ENCODE data around the gene KLHL12. TPM values are rescaled to one million over a fixed set of nuclear protein-coding genes. Genes with fewer than 3 reads are reported as not detected.

The KLHL12 gene
- polyA plus RNA-seq, 1 donor from 2014 or later: 62.8 TPM

- Histone ChIP-seq H3K9me2 (ENCODE audit: insufficient read depth, low read length) (no peaks in the 10 kb centered on the region), H4K20me1 (ENCODE audit: insufficient read depth) (no peaks in the 10 kb centered on the region), H3K36me3 (ENCODE audit: insufficient read depth, low read length) (peaks cover 27% of the 10 kb centered on the region), H3K4me3 (ENCODE audit: low read length) (no peak overlapping the region), H3K27me3 (ENCODE audit: insufficient read depth, low read depth, low read length) (no peaks in the 10 kb centered on the region), H3K27ac (ENCODE audit: low read length) (no peak overlapping the region), H3K9me3 (ENCODE audit: low read length) (no peaks in the 10 kb centered on the region), H3K4me2 (ENCODE audit: low read length) (no peak overlapping the region), H3K9ac (ENCODE audit: low read length) (no peak overlapping the region), H3K79me2 (replicated peaks; ENCODE audit: insufficient read depth, low read length) (no peaks in the 10 kb centered on the region), H3F3A (ENCODE audit: insufficient read depth, low read length, poor library complexity, severe bottlenecking) (no peaks in the 10 kb centered on the region), H2AFZ (ENCODE audit: low read depth, low read length) (no peak overlapping the region)
- TF ChIP-seq EZH2 (IDR thresholded peaks at IDR 0.05; ENCODE audit: borderline replicate concordance, insufficient read depth, low read length, poor library complexity, severe bottlenecking) (no peak), SMC3 (conservative IDR thresholded peaks at IDR 0.05; ENCODE audit: poor library complexity) (no peak), TAF1 (IDR thresholded peaks at IDR 0.05; ENCODE audit: low read depth) (no peak), MXI1 (conservative IDR thresholded peaks at IDR 0.05; ENCODE audit: poor library complexity, severe bottlenecking) (no peak), EP300 (conservative IDR thresholded peaks at IDR 0.05; ENCODE audit: poor library complexity, severe bottlenecking) (no peak), RAD21 (conservative IDR thresholded peaks at IDR 0.05) (no peak), POLR2AphosphoS5 (IDR thresholded peaks at IDR 0.05) (no peak)
- TF ChIP-seq, protein P1, sequence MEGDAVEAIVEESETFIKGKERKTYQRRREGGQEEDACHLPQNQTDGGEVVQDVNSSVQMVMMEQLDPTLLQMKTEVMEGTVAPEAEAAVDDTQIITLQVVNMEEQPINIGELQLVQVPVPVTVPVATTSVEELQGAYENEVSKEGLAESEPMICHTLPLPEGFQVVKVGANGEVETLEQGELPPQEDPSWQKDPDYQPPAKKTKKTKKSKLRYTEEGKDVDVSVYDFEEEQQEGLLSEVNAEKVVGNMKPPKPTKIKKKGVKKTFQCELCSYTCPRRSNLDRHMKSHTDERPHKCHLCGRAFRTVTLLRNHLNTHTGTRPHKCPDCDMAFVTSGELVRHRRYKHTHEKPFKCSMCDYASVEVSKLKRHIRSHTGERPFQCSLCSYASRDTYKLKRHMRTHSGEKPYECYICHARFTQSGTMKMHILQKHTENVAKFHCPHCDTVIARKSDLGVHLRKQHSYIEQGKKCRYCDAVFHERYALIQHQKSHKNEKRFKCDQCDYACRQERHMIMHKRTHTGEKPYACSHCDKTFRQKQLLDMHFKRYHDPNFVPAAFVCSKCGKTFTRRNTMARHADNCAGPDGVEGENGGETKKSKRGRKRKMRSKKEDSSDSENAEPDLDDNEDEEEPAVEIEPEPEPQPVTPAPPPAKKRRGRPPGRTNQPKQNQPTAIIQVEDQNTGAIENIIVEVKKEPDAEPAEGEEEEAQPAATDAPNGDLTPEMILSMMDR (IDR thresholded peaks at IDR 0.05; ENCODE audit: poor library complexity, severe bottlenecking): no peak
- TF ChIP-seq, protein P2, sequence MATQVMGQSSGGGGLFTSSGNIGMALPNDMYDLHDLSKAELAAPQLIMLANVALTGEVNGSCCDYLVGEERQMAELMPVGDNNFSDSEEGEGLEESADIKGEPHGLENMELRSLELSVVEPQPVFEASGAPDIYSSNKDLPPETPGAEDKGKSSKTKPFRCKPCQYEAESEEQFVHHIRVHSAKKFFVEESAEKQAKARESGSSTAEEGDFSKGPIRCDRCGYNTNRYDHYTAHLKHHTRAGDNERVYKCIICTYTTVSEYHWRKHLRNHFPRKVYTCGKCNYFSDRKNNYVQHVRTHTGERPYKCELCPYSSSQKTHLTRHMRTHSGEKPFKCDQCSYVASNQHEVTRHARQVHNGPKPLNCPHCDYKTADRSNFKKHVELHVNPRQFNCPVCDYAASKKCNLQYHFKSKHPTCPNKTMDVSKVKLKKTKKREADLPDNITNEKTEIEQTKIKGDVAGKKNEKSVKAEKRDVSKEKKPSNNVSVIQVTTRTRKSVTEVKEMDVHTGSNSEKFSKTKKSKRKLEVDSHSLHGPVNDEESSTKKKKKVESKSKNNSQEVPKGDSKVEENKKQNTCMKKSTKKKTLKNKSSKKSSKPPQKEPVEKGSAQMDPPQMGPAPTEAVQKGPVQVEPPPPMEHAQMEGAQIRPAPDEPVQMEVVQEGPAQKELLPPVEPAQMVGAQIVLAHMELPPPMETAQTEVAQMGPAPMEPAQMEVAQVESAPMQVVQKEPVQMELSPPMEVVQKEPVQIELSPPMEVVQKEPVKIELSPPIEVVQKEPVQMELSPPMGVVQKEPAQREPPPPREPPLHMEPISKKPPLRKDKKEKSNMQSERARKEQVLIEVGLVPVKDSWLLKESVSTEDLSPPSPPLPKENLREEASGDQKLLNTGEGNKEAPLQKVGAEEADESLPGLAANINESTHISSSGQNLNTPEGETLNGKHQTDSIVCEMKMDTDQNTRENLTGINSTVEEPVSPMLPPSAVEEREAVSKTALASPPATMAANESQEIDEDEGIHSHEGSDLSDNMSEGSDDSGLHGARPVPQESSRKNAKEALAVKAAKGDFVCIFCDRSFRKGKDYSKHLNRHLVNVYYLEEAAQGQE (IDR thresholded peaks at IDR 0.05; ENCODE audit: borderline replicate concordance): no peak
Measured at GRCh38 chr1:202941372-202941771, 14.3 kb upstream of the KLHL12 start.

GRCh38 chr1:202940561-202940960 lies 13.5 kb upstream of the KLHL12 start:
- no peak overlapping the region for H2AFZ ChIP-seq (ENCODE audit: low read depth, low read length)
- no peak overlapping the region for H3K9ac ChIP-seq (ENCODE audit: low read length)
- H3K4me2 ChIP-seq (ENCODE audit: low read length): no peak overlapping the region
- H3K9me2 ChIP-seq (ENCODE audit: insufficient read depth, low read length): no peaks in the 10 kb centered on the region
- no peak overlapping the region for H3K27ac ChIP-seq (ENCODE audit: low read length)
- H4K20me1 ChIP-seq (ENCODE audit: insufficient read depth): no peaks in the 10 kb centered on the region
- no peaks in the 10 kb centered on the region for H3K9me3 ChIP-seq (ENCODE audit: low read length)
- H3K36me3 ChIP-seq (ENCODE audit: insufficient read depth, low read length): peaks cover 19% of the 10 kb centered on the region
- no peaks in the 10 kb centered on the region for H3K79me2 ChIP-seq (replicated peaks; ENCODE audit: insufficient read depth, low read length)
- H3K4me3 ChIP-seq (ENCODE audit: low read length): no peak overlapping the region
- no peaks in the 10 kb centered on the region for H3F3A ChIP-seq (ENCODE audit: insufficient read depth, low read length, poor library complexity, severe bottlenecking)
- H3K27me3 ChIP-seq (ENCODE audit: insufficient read depth, low read depth, low read length): no peaks in the 10 kb centered on the region
- TF ChIP-seq EP300 (conservative IDR thresholded peaks at IDR 0.05; ENCODE audit: poor library complexity, severe bottlenecking) (no peak), RAD21 (conservative IDR thresholded peaks at IDR 0.05) (no peak), EZH2 (IDR thresholded peaks at IDR 0.05; ENCODE audit: borderline replicate concordance, insufficient read depth, low read length, poor library complexity, severe bottlenecking) (no peak)
- TF ChIP-seq, protein P2 (IDR thresholded peaks at IDR 0.05; ENCODE audit: borderline replicate concordance): no peak
